Skin of body (tissue), 2 donors: Measurements from ENCODE around the gene FLRT2. TPM values are rescaled to one million over a fixed set of nuclear protein-coding genes. Genes with fewer than 3 reads are reported as not detected.

Experiments used
- DNase-seq: peaks from one replicate; lab custom pipeline; 2025; lab: John Stamatoyannopoulos, UW
- total RNA-seq: library from RNA; depleted of rRNA; stranded (reverse); fragments of >200 nt; gene quantifications from one replicate; pipeline ENCODE4 v1.2.3, GENCODE V29; 2014

The FLRT2 gene
- total RNA-seq, 1 donor from 2014 or later, result 32.6 TPM

- peak; percentile 68 for DNase-seq
These were observed 1.2 kb downstream of the FLRT2 start for GRCh38 chr14:85531141-85531586.

GRCh38 chr14:85531587-85532373 is 1.8 kb downstream of the FLRT2 start:
- DNase-seq, result peak; percentile 87

GRCh38 chr14:85532374-85533022 is 2.6 kb downstream of the FLRT2 start:
- DNase-seq, result peak; percentile 75

GRCh38 chr14:85533023-85533860 is 3.3 kb downstream of the FLRT2 start:
- peak; percentile 92 for DNase-seq

GRCh38 chr14:85533861-85534291 is 3.9 kb downstream of the FLRT2 start:
- peak; percentile 45 for DNase-seq

GRCh38 chr14:85534458-85535293 is 4.7 kb downstream of the FLRT2 start:
- DNase-seq, result peak; percentile 68

- DNase-seq, result peak; percentile 72
These were observed 5.4 kb downstream of the FLRT2 start for GRCh38 chr14:85535321-85535720.

- DNase-seq, result peak; percentile 85
These were observed 6.3 kb downstream of the FLRT2 start for GRCh38 chr14:85535991-85536832.

- DNase-seq, result peak; percentile 85
These were observed 6.9 kb downstream of the FLRT2 start for GRCh38 chr14:85536833-85537190.

GRCh38 chr14:85537526-85537925 is 7.6 kb downstream of the FLRT2 start:
- no peak for DNase-seq

- peak; percentile 22 for DNase-seq
These were observed 8.7 kb downstream of the FLRT2 start for GRCh38 chr14:85538636-85539035.

GRCh38 chr14:85539510-85539909 is 9.6 kb downstream of the FLRT2 start:
- no peak for DNase-seq

- DNase-seq, result no peak
These were observed 12.7 kb downstream of the FLRT2 start for GRCh38 chr14:85542623-85543022.

GRCh38 chr14:85545738-85546137 is 15.8 kb downstream of the FLRT2 start:
- no peak for DNase-seq

- DNase-seq, result no peak
These were observed 16.4 kb downstream of the FLRT2 start for GRCh38 chr14:85546390-85546789.

- DNase-seq, result no peak
These were observed 19.8 kb downstream of the FLRT2 start for GRCh38 chr14:85549697-85550096.

GRCh38 chr14:85554106-85554505 is 24.2 kb downstream of the FLRT2 start:
- no peak for DNase-seq

GRCh38 chr14:85556267-85556666 is 26.3 kb downstream of the FLRT2 start:
- DNase-seq, result no peak

- no peak for DNase-seq
These were observed 28.6 kb downstream of the FLRT2 start for GRCh38 chr14:85558505-85558904.

- no peak for DNase-seq
These were observed 32.7 kb downstream of the FLRT2 start for GRCh38 chr14:85562630-85563029.
